Mesenchymal stem cell (in vitro differentiated cells and primary cell): ENCODE measurements around the gene DLX1.

Experiments
- DNase-seq: peaks from one replicate; pipeline ENCODE4 v3.0.0-alpha.2; 2013
- H2AFZ ChIP-seq: one replicate; pipeline ENCODE4 v1.6.1; 2013; ENCODE audit warnings: low read depth, mild to moderate bottlenecking, control low read depth, inconsistent platforms, low read length, moderate library complexity
- H2AK5ac ChIP-seq: 2 replicates; pipeline ENCODE4 v1.6.1; 2013; ENCODE audit warnings: low read length, moderate library complexity, mild to moderate bottlenecking, inconsistent platforms; ENCODE audit not compliant: severe bottlenecking
- H2BK120ac ChIP-seq: one replicate; pipeline ENCODE4 v1.6.1; 2013; ENCODE audit warnings: low read depth, mild to moderate bottlenecking, inconsistent platforms, low read length, moderate library complexity
- H2BK12ac ChIP-seq, 2 experiments: one replicate each; pipeline ENCODE4 v1.6.1; 2013; ENCODE audit warnings: inconsistent platforms in 2 of 2, low read length in 2 of 2, mild to moderate bottlenecking in 2 of 2, moderate library complexity in 2 of 2, control low read depth in 1 of 2
- H2BK15ac ChIP-seq: one replicate; pipeline ENCODE4 v1.6.1; 2013; ENCODE audit warnings: mild to moderate bottlenecking, low read depth, inconsistent platforms; ENCODE audit not compliant: poor library complexity, severe bottlenecking
- H2BK5ac ChIP-seq: 2 replicates; pipeline ENCODE4 v1.6.1; 2013; ENCODE audit warnings: low read depth, mild to moderate bottlenecking, low read length, control low read depth, inconsistent platforms; ENCODE audit not compliant: poor library complexity, severe bottlenecking
- H3K14ac ChIP-seq, 2 experiments: one replicate each; pipeline ENCODE4 v1.6.1; 2013; ENCODE audit warnings: inconsistent platforms in 2 of 2, low read length in 2 of 2, control low read depth in 1 of 2, mild to moderate bottlenecking in 1 of 2, moderate library complexity in 1 of 2
- H3K18ac ChIP-seq, 2 experiments: one replicate each; pipeline ENCODE4 v1.6.1; 2013; ENCODE audit warnings: inconsistent platforms in 2 of 2, low read length in 2 of 2, control low read depth in 1 of 2, low read depth in 1 of 2, mild to moderate bottlenecking in 1 of 2
- H3K23ac ChIP-seq, 2 experiments: one replicate each; pipeline ENCODE4 v1.6.1; 2013; ENCODE audit warnings: inconsistent platforms in 2 of 2, low read length in 2 of 2, mild to moderate bottlenecking in 2 of 2, moderate library complexity in 2 of 2, control low read depth in 1 of 2
- H3K27ac ChIP-seq: 2 replicates; pipeline ENCODE4 v1.5.1; 2013; ENCODE audit warnings: mild to moderate bottlenecking, moderate library complexity, low read length, control low read depth, inconsistent platforms; ENCODE audit not compliant: poor library complexity, severe bottlenecking
- H3K27me3 ChIP-seq, 2 experiments: 2 replicates each; pipeline versions ENCODE4 v1.6.1 to v1.7.0; 2013; ENCODE audit warnings: low read length in 2 of 2, mild to moderate bottlenecking in 2 of 2, moderate library complexity in 2 of 2, control low read depth in 1 of 2, inconsistent platforms in 1 of 2; ENCODE audit not compliant: control insufficient read depth in 1 of 2, insufficient read depth in 1 of 2
- H3K36me3 ChIP-seq, 2 experiments: 2 replicates each; pipeline versions ENCODE4 v1.6.1 to v1.7.0; 2013; ENCODE audit warnings: low read length in 2 of 2, control low read depth in 1 of 2, inconsistent platforms in 1 of 2, low read depth in 1 of 2, mild to moderate bottlenecking in 1 of 2; ENCODE audit not compliant: insufficient read depth in 2 of 2, control insufficient read depth in 1 of 2
- H3K4ac ChIP-seq, 2 experiments: one replicate each; pipeline ENCODE4 v1.6.1; 2013; ENCODE audit warnings: inconsistent platforms in 2 of 2, low read length in 2 of 2, mild to moderate bottlenecking in 2 of 2, moderate library complexity in 2 of 2, control low read depth in 1 of 2, low read depth in 1 of 2
- H3K4me1 ChIP-seq: 2 replicates; pipeline ENCODE4 v1.6.1; 2013; ENCODE audit warnings: low read depth, low read length, control low read depth; ENCODE audit not compliant: control insufficient read depth, insufficient read depth
- H3K4me2 ChIP-seq: 2 replicates; pipeline ENCODE4 v1.6.1; 2013; ENCODE audit warnings: low read length, mild to moderate bottlenecking, inconsistent platforms; ENCODE audit not compliant: poor library complexity, severe bottlenecking
- H3K4me3 ChIP-seq, 2 experiments: 2 replicates each; pipeline versions ENCODE4 v1.5.1 to v1.7.0; 2013; ENCODE audit warnings: low read length in 2 of 2, mild to moderate bottlenecking in 2 of 2, control low read depth in 1 of 2, low read depth in 1 of 2; ENCODE audit not compliant: insufficient read depth in 1 of 2
- H3K79me1 ChIP-seq: replicated peaks from 2 replicates; pipeline ENCODE4 v1.6.1; 2013; ENCODE audit warnings: mild to moderate bottlenecking, control low read depth, low read length, inconsistent platforms; ENCODE audit not compliant: poor library complexity, severe bottlenecking
- H3K9ac ChIP-seq: 2 replicates; pipeline ENCODE4 v1.7.0; 2013; ENCODE audit warnings: mild to moderate bottlenecking, low read length, moderate library complexity
- H3K9me3 ChIP-seq: 2 replicates; pipeline ENCODE4 v1.7.0; 2013; ENCODE audit warnings: mild to moderate bottlenecking, low read length; ENCODE audit not compliant: control insufficient read depth
- H4K8ac ChIP-seq: one replicate; pipeline ENCODE4 v1.6.1; 2013; ENCODE audit warnings: inconsistent platforms, mild to moderate bottlenecking, low read length, moderate library complexity
- H4K91ac ChIP-seq: one replicate; pipeline ENCODE4 v1.6.1; 2013; ENCODE audit warnings: mild to moderate bottlenecking, low read length, inconsistent platforms
- WGBS: methylation state at CpG from one replicate; pipeline ENCODE4 v1.1.7; 2013; ENCODE audit warnings: mixed read lengths; 5-methylcytosine and 5-hydroxymethylcytosine counted together

DLX1 gene

GRCh38 chr2:172097557-172098131 is 12.3 kb downstream of the DLX1 start:
- DNase-seq = no peak

GRCh38 chr2:172098287-172098649 is 13.0 kb downstream of the DLX1 start:
- no peak for DNase-seq
- no peak overlapping the region for H3K4ac ChIP-seq
- H2BK12ac ChIP-seq = peak overlapping the region in 1 of 2 experiments; percentile 70
- H3K4me3 ChIP-seq = peak overlapping the region in 1 of 2 experiments; percentile 71
- no peak overlapping the region for H4K8ac ChIP-seq
- no peak overlapping the region for H3K9ac ChIP-seq
- peaks cover 78% of the 10 kb centered on the region for H3K4me1 ChIP-seq
- no peaks in the 10 kb centered on the region for H3K36me3 ChIP-seq
- H3K23ac ChIP-seq = no peak overlapping the region
- peaks cover 63 to 85% of the 10 kb centered on the region in 2 experiments for H3K27me3 ChIP-seq
- H2AK5ac ChIP-seq = no peak overlapping the region
- no peak overlapping the region for H3K14ac ChIP-seq
- H2AFZ ChIP-seq = no peak overlapping the region
- peak overlapping the region; percentile 96 for H3K4me2 ChIP-seq
- no peaks in the 10 kb centered on the region for H3K9me3 ChIP-seq
- H4K91ac ChIP-seq = no peak overlapping the region
- no peak overlapping the region for H2BK5ac ChIP-seq
- no peak overlapping the region for H3K27ac ChIP-seq
- no peak overlapping the region for H3K18ac ChIP-seq
- H2BK15ac ChIP-seq = no peak overlapping the region
- no peak overlapping the region for H2BK120ac ChIP-seq
- WGBS = 86% methylated on average over 1 of the region's 1 CpG
- no peaks in the 10 kb centered on the region for H3K79me1 ChIP-seq

More at GRCh38 chr2:172097557-172098131, 12.3 kb downstream of the DLX1 start:
- H3K9me3 ChIP-seq = no peaks in the 10 kb centered on the region
- H3K27ac ChIP-seq = no peak overlapping the region
- H3K36me3 ChIP-seq = no peaks in the 10 kb centered on the region
- H3K4me2 ChIP-seq = no peak overlapping the region
- no peak overlapping the region for H2BK120ac ChIP-seq
- H3K79me1 ChIP-seq = no peaks in the 10 kb centered on the region
- WGBS = 40% methylated on average over 9 of the region's 9 CpGs
- H3K14ac ChIP-seq = no peak overlapping the region
- no peak overlapping the region for H3K9ac ChIP-seq
- H2AK5ac ChIP-seq = no peak overlapping the region
- H4K8ac ChIP-seq = no peak overlapping the region
- H4K91ac ChIP-seq = no peak overlapping the region
- no peak overlapping the region for H2BK12ac ChIP-seq
- peaks cover 69 to 91% of the 10 kb centered on the region in 2 experiments for H3K27me3 ChIP-seq
- no peak overlapping the region for H3K4ac ChIP-seq
- no peak overlapping the region for H2BK5ac ChIP-seq
- H2BK15ac ChIP-seq = no peak overlapping the region
- H3K23ac ChIP-seq = no peak overlapping the region
- no peak overlapping the region for H2AFZ ChIP-seq
- H3K4me1 ChIP-seq = peaks cover 75% of the 10 kb centered on the region
- no peak overlapping the region for H3K18ac ChIP-seq
- H3K4me3 ChIP-seq = peak overlapping the region in 1 of 2 experiments; percentile 72

GRCh38 chr2:172098650-172099471 is 13.6 kb downstream of the DLX1 start:
- Histone ChIP-seq H3K23ac (peak overlapping the region in 1 of 2 experiments; percentile 23), H3K27me3 (peaks cover 57 to 82% of the 10 kb centered on the region in 2 experiments), H3K4me3 (peak overlapping the region; percentile 61 to 71), H4K8ac (peak overlapping the region; percentile 47), H2BK5ac (no peak overlapping the region), H3K4me2 (peak overlapping the region; percentile 96), H2AFZ (peak overlapping the region; percentile 37), H3K18ac (peak overlapping the region; percentile 76 to 85), H3K9ac (peak overlapping the region; percentile 50), H3K14ac (peak overlapping the region in 1 of 2 experiments; percentile 26), H3K36me3 (no peaks in the 10 kb centered on the region), H2AK5ac (no peak overlapping the region), H3K79me1 (no peaks in the 10 kb centered on the region), H2BK120ac (no peak overlapping the region), H2BK12ac (peak overlapping the region; percentile 70 to 75), H3K9me3 (no peaks in the 10 kb centered on the region), H2BK15ac (no peak overlapping the region), H3K27ac (no peak overlapping the region), H3K4ac (peak overlapping the region in 1 of 2 experiments; percentile 60), H4K91ac (peak overlapping the region; percentile 8), H3K4me1 (peaks cover 78% of the 10 kb centered on the region)
- 5% methylated on average over 52 of the region's 61 CpGs for WGBS
- peak; percentile 79 for DNase-seq

- no peak overlapping the region for H3K18ac ChIP-seq
- H3K27ac ChIP-seq = no peak overlapping the region
- no peaks in the 10 kb centered on the region for H3K9me3 ChIP-seq
- no peaks in the 10 kb centered on the region for H3K79me1 ChIP-seq
- H3K9ac ChIP-seq = peak overlapping the region; percentile 50
- H3K27me3 ChIP-seq = peaks cover 50 to 80% of the 10 kb centered on the region in 2 experiments
- H2BK12ac ChIP-seq = no peak overlapping the region
- H3K4me1 ChIP-seq = peaks cover 73% of the 10 kb centered on the region
- no peak for DNase-seq
- no peak overlapping the region for H2BK5ac ChIP-seq
- no peak overlapping the region for H3K4ac ChIP-seq
- H3K14ac ChIP-seq = no peak overlapping the region
- no peak overlapping the region for H2BK15ac ChIP-seq
- peak overlapping the region; percentile 96 for H3K4me2 ChIP-seq
- no peak overlapping the region for H2AFZ ChIP-seq
- no peak overlapping the region for H3K23ac ChIP-seq
- no peak overlapping the region for H4K8ac ChIP-seq
- H2AK5ac ChIP-seq = no peak overlapping the region
- 1% methylated on average over 9 of the region's 13 CpGs for WGBS
- H3K4me3 ChIP-seq = peak overlapping the region in 1 of 2 experiments; percentile 71
- H3K36me3 ChIP-seq = no peaks in the 10 kb centered on the region
- no peak overlapping the region for H2BK120ac ChIP-seq
- no peak overlapping the region for H4K91ac ChIP-seq
Measured at GRCh38 chr2:172099472-172100079, 14.3 kb downstream of the DLX1 start.
